Raji (cell line): ENCODE results near the gene HDAC11.

ENCODE experiments used
- POLR2A ChIP-seq: IDR thresholded peaks from 2 replicates; pipeline ENCODE4 v1.6.1; 2011; ENCODE audit warnings: low read depth, low read length, control low read depth; ENCODE audit not compliant: insufficient read depth

Gene HDAC11

GRCh38 chr3:13538520-13539291 is 58.6 kb downstream of the HDAC11 start:
- no peak for TF ChIP-seq POLR2A

GRCh38 chr3:13539292-13539638 is 59.2 kb downstream of the HDAC11 start:
- TF ChIP-seq POLR2A = no peak

- TF ChIP-seq POLR2A = no peak
Measured at GRCh38 chr3:13539671-13540070, 59.6 kb downstream of the HDAC11 start.

DNA sequence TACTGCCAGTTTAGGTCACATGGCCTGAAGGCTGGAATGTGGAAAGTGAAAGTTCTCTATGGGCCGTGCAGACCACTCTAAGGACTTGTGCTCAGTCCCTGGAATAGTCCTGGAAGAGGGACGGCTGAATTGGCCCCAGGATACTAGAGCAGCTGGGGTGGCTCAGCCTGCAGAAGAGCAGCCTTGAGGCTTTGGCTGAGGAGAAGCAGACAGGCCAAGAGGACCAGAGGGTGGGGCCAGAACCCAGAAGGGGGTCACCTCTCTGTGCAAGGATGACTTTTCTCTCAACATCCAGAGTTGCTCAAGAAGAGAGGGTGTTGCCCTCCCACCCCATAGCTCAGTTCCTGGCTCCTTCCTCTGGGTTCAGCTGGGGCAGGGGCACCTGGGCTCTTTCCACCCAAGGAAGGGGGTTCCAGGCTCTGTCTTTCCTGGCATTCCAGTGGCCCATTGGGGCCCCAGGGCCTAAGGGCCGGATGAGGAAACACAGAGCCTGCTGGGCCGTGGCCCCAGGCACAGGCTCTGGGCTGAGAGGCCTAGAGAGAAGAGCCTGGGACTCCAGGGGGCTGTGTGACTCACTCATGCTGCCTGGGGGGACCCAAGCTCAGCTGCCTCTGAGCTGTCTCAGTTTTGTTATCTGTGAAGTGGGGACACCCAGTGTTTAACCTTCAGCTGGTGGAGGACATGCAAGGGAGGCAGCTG is 60.3 kb downstream of the HDAC11 start:
- TF ChIP-seq POLR2A = no peak

DNA sequence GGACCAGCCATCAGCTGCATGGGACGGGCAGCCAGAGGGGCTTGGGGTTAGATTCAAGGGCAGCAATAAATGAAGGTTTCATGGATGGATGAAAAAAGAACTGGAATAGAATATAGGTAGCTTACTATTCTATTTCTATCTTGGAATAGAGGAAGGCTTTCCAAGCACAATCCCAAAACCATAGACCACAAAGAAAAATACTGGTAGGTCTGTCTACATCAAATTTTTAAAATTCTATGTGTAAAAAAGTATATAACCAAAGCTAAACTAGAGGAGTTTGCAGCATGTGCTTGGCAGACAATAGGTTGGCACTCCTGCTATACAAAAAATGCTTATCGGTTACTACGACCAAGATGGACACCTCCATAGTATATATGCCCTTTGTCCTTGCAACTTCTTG is 61.6 kb downstream of the HDAC11 start:
- TF ChIP-seq POLR2A = no peak

DNA sequence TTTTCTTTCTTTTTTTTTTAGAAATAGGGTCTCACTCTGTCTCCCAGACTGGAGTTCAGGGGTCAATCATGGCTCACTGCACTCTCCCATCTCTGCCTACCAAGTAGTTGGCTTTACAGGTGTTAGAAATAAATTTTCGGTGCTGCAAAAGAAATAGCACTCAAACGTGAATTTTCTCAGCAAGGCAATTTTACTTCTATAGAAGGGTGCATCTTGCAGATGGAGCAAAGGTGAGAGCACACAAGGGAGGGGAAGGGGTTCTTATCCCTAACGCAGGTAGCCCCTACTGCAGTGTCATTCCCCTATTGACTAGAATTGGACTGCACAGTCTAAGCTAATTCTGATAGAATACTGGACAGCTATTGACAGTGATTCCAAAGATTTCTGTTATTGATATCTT is 62.0 kb downstream of the HDAC11 start:
- no peak for TF ChIP-seq POLR2A

DNA sequence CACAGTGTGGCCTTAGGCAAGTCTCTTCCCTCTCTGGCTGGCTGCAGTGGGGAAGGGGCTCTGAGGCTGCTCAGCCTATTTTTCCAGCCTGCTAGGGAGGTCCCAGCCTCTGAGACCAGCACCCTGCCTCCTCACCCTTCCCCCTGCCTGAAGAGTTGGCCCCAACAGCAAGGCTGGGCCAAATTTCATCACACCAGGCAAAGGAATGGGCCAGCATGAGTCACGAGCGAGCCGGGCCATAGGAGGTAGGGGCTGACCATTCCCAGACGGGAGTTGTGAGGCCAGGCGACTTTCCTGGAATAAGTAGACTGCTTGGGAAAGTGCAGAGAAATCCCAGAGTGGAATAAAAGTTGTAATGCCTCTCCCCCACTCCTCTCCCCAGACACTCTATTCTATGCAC is 63.1 kb downstream of the HDAC11 start:
- no peak for TF ChIP-seq POLR2A

DNA sequence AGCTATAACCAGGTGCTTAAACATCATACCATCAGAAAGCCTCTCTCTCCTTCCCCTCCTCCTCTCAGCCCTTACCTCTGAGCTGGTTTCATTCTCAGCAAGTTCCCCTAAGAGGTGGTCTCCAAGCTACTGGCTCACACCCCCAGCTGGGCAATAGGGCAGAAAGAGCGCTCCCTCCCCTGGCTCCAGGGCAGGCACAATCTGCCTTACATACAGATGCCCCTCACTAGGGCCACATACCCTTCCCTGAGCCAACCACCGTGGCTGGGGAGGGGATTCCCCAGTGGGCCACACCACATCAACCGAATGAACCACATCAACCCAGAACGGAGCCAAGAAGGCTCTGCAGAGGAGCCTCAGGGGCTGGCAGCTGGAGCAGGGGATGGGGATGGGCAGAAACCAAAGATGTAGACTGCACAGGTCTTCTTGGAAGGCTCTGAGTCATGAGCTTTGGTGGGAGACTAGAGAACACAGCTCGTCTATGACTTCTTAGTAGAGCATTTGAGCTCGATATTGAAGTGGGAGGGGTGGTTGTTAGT is 64.3 kb downstream of the HDAC11 start:
- no peak for TF ChIP-seq POLR2A

DNA sequence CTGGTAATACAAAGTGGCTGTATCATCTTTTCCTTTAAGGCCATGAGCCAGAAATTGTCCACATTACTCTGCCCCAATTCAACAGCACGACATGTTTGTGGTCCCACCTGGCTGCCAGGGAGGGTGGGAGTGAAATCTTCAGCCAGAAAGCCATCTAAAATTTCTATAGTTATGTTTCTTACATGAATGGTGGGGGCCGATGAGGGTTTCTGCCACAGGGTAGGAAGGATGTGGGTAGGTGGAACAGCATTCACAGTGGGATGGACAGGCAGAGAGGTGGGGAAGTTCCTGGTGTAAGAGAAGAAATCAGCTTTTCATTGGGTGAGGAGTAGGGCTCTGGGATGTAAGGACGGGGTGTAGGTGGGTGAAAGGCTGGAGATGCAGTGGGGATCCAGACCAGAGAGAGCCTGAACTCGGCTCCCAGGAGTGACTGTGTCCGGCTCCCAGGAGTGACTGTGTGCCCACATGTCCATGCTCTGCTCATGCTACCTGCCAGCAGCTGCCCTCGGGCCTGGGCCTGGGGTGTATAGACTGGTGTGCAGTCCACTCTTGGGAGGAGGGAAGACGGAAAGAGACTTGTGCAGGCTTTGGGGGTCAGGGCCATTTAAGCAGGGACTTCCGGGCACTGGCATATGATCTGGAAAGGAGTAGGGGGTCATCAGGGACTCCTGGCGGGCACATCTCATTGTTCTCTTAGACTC is 65.0 kb downstream of the HDAC11 start:
- TF ChIP-seq POLR2A = no peak

- TF ChIP-seq POLR2A = no peak
Measured at GRCh38 chr3:13545952-13546454, 65.9 kb downstream of the HDAC11 start.

GRCh38 chr3:13546667-13547171 is 66.6 kb downstream of the HDAC11 start:
- no peak for TF ChIP-seq POLR2A

DNA sequence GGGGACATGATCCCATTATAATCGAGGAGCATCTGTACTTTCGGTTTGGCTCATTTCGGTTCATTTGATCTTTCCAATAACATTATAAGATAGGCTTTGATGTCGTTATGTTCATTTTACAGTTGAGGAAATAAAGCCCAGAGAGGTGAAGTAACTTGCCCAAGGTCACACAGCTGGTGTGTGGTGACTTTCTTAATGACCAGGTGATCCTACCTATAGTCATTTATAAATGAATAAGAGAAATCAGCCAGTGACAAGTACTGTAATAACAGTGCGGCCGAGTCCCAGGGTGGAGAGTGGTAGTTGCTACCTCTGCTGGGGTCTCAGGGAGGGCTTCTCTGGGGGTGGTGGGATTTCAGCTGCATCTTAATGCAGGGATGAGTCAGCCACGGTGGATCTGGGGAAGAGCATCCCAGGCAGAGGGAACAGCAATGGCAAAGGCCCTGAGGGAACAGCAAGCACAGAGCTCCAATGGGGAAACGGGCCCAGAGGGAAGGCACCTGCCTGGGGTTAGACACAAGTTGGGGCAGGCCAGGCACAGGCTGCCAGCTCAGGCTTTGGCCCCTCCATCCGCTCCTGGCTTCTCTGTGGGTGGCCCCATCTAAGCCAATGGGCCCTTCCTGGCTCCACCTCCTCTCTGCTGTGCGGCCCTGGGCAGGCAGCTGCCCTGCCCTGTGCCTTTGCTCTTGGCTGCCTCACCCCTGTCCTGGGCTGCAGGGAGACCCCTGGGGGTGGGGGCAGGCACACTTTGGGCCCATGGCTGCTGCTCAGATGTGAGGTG is 67.7 kb downstream of the HDAC11 start:
- no peak for TF ChIP-seq POLR2A

GRCh38 chr3:13548696-13549622 is 68.9 kb downstream of the HDAC11 start, which contains the start of gene FBLN2:
TSS of gene FBLN2 (plus strand) at chr3:13549125. CDS start at chr3:13570356, 21,231 bp downstream.
- TF ChIP-seq POLR2A = no peak
